ENCODE results near the gene PHB1. TPM values are rescaled to one million over a fixed set of nuclear protein-coding genes. Genes with fewer than 3 reads are reported as not detected.

Gene PHB1
- total RNA-seq, 1 experiment from 2014 or later = 641 TPM

- no TSS peak for BruUV-seq (replicated peaks)
- Histone ChIP-seq H3K9me3 (ENCODE audit: low read length) (no peaks in the 10 kb centered on the region), H3K4me1 (ENCODE audit: insufficient read depth, low read length) (no peaks in the 10 kb centered on the region), H3K4me2 (ENCODE audit: low read length) (no peak overlapping the region), H3F3A (ENCODE audit: low read length, unreplicated experiment) (no peaks in the 10 kb centered on the region), H3K27ac (ENCODE audit: low read length) (no peak overlapping the region), H3K79me2 (ENCODE audit: low read length) (no peaks in the 10 kb centered on the region), H3K9me2 (replicated peaks; ENCODE audit: low read length) (no peaks in the 10 kb centered on the region), H4K20me1 (ENCODE audit: low read length) (no peaks in the 10 kb centered on the region), H3K9ac (ENCODE audit: low read length) (no peak overlapping the region), H3K36me3 (ENCODE audit: low read depth, low read length) (no peaks in the 10 kb centered on the region), H3K4me3 (ENCODE audit: low read length) (no peak overlapping the region), H3K27me3 (ENCODE audit: low read length) (peaks cover 40% of the 10 kb centered on the region), H2AFZ (ENCODE audit: low read length) (no peak overlapping the region)
- intact Hi-C loops (cut with micrococcal nuclease) = no loop called here
- ATAC-seq (no peak), DNase-seq (no peak)
- ChIA-PET POLR2A (ENCODE audit: unreplicated experiment) (interaction anchor here (0.6 kb wide), 1 partner anchor 12 kb away, joined by 4 read pairs; no protein-coding TSS in a partner anchor), CTCF (no interaction called here)
- TF ChIP-seq EZH2 (IDR thresholded peaks at IDR 0.05; ENCODE audit: low read length, unreplicated experiment) (no peak), EZH2phosphoT487 (IDR thresholded peaks at IDR 0.05; ENCODE audit: borderline replicate concordance, low read length) (no peak), CTCF (conservative IDR thresholded peaks at IDR 0.05; ENCODE audit: low read depth, low read length) (no peak)
Observed at GRCh38 chr17:49455272-49455861, 40.7 kb upstream of the PHB1 start.

- peak; percentile 23; the same call in 1 of the 2 replicates for ATAC-seq
- BruUV-seq (replicated peaks) = no TSS peak
- H3K9me3 ChIP-seq (ENCODE audit: low read length) = no peaks in the 10 kb centered on the region
- no peak overlapping the region for H3K9ac ChIP-seq (ENCODE audit: low read length)
- intact Hi-C loops (cut with micrococcal nuclease) = no loop called here
- no peak overlapping the region for H3K4me3 ChIP-seq (ENCODE audit: low read length)
- H3K27me3 ChIP-seq (ENCODE audit: low read length) = peaks cover 27% of the 10 kb centered on the region
- H3F3A ChIP-seq (ENCODE audit: low read length, unreplicated experiment) = no peaks in the 10 kb centered on the region
- TF ChIP-seq EZH2 (IDR thresholded peaks at IDR 0.05; ENCODE audit: low read length, unreplicated experiment) (no peak), EZH2phosphoT487 (IDR thresholded peaks at IDR 0.05; ENCODE audit: borderline replicate concordance, low read length) (no peak), CTCF (conservative IDR thresholded peaks at IDR 0.05; ENCODE audit: low read depth, low read length) (no peak)
- no peaks in the 10 kb centered on the region for H3K4me1 ChIP-seq (ENCODE audit: insufficient read depth, low read length)
- no peaks in the 10 kb centered on the region for H3K9me2 ChIP-seq (replicated peaks; ENCODE audit: low read length)
- no peak overlapping the region for H3K4me2 ChIP-seq (ENCODE audit: low read length)
- peak; percentile 26 for DNase-seq
- no peaks in the 10 kb centered on the region for H4K20me1 ChIP-seq (ENCODE audit: low read length)
- H2AFZ ChIP-seq (ENCODE audit: low read length) = no peak overlapping the region
- no peaks in the 10 kb centered on the region for H3K79me2 ChIP-seq (ENCODE audit: low read length)
- ChIA-PET CTCF (no interaction called here), POLR2A (ENCODE audit: unreplicated experiment) (no interaction called here)
- H3K27ac ChIP-seq (ENCODE audit: low read length) = no peak overlapping the region
- H3K36me3 ChIP-seq (ENCODE audit: low read depth, low read length) = no peaks in the 10 kb centered on the region
Observed at GRCh38 chr17:49454050-49454449, 39.4 kb upstream of the PHB1 start.

- Histone ChIP-seq H3F3A (ENCODE audit: low read length, unreplicated experiment) (no peaks in the 10 kb centered on the region), H3K27me3 (ENCODE audit: low read length) (peaks cover 13% of the 10 kb centered on the region), H3K9ac (ENCODE audit: low read length) (no peak overlapping the region), H3K4me2 (ENCODE audit: low read length) (no peak overlapping the region), H3K79me2 (ENCODE audit: low read length) (no peaks in the 10 kb centered on the region), H2AFZ (ENCODE audit: low read length) (no peak overlapping the region), H3K9me2 (replicated peaks; ENCODE audit: low read length) (no peaks in the 10 kb centered on the region), H3K4me1 (ENCODE audit: insufficient read depth, low read length) (no peaks in the 10 kb centered on the region), H3K4me3 (ENCODE audit: low read length) (no peak overlapping the region), H3K36me3 (ENCODE audit: low read depth, low read length) (no peaks in the 10 kb centered on the region), H3K9me3 (ENCODE audit: low read length) (no peaks in the 10 kb centered on the region), H4K20me1 (ENCODE audit: low read length) (no peaks in the 10 kb centered on the region), H3K27ac (ENCODE audit: low read length) (no peak overlapping the region)
- BruUV-seq (replicated peaks) = no TSS peak
- no peak for TF ChIP-seq EZH2 (IDR thresholded peaks at IDR 0.05; ENCODE audit: low read length, unreplicated experiment)
- TF ChIP-seq CTCF (conservative IDR thresholded peaks at IDR 0.05; ENCODE audit: low read depth, low read length) = no peak
- no peak for TF ChIP-seq EZH2phosphoT487 (IDR thresholded peaks at IDR 0.05; ENCODE audit: borderline replicate concordance, low read length)
- ChIA-PET CTCF (no interaction called here), POLR2A (ENCODE audit: unreplicated experiment) (no interaction called here)
- ATAC-seq (no peak), DNase-seq (no peak)
- intact Hi-C loops (cut with micrococcal nuclease) = no loop called here
Observed at GRCh38 chr17:49452661-49453060, 38.0 kb upstream of the PHB1 start.
